GM21390 (cell line): ENCODE results near the gene PBX3.

Experiments used
- ATAC-seq: cut with Tn5 transposase; IDR thresholded peaks from one replicate; pipeline ENCODE4 v1.9.1; 2021; ENCODE audit not compliant: unreplicated experiment

PBX3 gene

DNA sequence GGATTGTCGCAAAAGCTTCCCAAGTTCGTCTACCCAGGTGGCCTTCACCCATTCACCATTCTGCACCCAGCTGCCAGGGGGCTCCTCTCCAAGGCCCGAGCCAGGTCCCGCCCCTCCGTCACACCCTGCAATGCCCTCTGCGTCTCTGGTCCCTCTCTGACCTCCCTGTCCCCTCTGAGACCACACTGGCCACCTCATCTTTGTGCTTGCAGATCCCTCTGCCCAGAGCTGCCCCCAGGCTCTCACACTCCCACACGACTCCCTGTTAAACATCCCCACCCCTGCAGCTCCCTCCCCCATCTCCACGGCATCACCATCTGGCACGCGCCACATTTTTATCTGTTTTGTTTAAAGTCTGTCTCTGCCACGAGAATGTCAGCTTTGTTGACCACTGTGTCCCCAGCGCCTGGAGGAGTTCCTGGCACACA, 243.6 kb downstream of the PBX3 start:
- ATAC-seq, result no peak

DNA sequence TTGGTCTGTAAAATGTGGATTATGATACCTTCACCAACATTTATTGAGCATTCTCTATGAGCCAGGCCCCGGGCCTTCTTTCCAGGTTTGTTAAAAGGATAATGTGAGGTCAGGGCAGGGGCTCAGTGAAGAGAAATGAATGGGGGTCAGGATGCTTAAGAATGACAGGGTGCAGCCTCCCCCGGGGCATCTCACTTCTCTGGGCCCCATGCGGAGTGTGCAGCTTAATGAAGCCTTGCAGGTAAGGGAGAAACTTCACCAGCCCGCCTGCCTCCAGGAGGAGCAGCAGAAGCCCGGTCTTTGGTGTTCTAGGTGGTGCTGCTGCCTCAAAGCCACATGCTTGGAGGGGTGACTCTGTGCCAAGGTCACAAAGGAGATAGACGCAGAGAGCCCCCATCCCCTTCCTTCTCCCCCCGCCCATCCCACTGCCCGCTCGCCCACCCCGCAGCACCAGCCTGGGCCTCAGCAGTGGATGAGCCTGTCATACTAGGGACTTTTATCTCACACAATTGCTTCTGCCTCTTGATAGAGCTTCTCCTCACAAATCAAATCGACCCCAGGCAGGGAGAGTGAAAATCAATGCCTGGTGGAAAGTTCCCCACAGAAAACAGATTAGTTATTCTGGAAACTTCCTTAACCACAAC, 244.8 kb downstream of the PBX3 start:
- no peak for ATAC-seq

DNA sequence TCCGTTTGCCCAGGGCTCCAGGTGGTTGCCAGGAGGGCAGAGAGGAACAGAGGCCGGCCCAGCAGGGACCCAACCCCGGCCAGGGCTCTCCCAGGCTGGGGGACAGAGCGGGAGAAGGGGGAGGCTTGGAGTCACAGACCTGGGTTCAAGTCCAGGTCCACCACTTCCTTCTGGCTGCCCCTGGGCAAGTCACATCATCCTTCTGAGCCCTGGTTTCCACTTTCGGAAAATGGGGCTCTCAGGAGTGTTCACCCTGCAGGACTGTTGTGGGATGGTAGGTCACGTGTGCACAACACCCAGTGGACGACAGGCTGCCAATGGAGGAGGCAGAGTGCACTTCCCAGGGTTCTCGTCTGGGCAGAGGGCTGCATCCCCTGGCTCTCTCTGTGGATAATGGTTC, 245.4 kb downstream of the PBX3 start:
- no peak for ATAC-seq

DNA sequence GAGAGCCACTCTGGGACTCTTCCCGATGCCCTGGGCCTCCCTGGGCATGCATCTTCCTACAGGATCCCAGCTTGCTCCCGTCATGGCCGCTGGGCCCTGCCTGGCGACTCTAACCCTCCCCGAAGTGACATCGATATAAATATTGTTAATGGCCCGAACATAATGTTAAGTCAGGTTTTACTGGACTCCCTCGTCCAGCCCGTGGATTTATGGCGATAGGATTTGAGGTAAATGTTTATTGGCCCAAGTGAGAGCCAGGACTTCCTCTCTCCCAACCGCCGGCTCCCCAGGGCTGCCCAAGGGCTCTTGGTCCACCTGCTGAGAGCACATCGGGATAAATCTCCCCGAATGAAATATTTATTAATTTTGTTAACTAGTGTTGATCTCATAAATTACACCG, 246.3 kb downstream of the PBX3 start:
- no peak for ATAC-seq

DNA sequence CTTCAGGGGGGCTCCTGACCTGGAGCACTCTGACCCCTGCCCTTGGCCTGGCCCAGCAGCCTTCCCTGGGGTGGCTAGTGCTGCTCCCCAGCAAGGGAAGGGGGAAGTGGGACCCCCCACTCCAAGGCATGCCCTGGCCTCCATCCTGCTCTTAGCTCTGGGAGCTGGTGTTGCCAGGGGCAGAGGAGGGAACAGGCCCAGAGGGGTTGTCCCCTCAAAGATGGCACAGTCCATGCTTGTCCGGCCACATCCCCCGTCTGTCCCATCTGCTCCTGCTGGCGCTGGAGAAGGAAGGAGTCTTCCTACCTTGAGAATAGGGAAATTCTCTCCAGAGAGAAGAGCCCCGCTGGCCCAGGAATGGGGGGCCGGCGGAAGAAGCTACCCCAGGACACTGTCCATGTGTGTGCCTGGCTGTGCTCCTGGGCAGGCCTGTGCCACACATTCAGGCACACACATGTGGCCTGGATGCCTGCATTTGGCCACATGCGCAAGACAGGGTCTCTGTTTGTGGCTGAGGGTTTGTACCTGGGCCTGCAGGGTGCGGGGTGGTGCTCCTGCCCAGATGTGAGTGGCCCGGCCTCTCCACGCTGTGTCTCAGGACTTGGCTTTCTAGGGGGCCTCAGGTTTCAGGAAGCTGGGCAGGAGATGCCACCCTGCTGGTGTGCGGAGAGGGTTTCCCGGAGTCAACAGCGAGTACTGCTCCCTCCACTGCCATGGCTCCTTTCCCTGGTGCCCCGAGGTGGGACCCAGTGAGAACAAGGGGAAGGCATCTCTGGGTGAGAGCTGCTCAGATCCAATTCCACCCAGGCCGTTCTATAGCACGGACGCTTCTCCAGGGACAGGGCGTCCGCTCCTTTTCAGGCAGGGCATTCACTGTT, 247.1 kb downstream of the PBX3 start:
- no peak for ATAC-seq

DNA sequence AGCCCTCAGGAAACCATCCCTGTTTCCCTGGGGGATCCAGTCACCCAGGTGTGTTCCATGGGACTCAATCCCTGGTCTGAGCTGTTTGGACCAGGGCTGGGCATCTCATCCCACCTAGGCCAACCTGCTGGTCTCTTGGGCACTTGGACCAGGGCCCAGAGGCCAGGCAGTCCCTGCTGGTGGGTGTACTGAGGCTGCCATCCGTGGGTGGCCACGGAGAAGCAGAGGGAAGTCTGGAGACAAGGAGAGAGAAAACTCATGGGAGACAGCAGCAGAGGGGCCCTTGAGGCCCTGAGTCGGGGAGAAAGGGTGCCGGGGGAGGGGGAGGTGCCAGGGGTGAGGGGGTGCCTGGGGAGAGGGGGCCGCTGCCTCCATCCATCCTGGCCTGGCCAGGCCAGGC, 247.8 kb downstream of the PBX3 start:
- no peak for ATAC-seq

DNA sequence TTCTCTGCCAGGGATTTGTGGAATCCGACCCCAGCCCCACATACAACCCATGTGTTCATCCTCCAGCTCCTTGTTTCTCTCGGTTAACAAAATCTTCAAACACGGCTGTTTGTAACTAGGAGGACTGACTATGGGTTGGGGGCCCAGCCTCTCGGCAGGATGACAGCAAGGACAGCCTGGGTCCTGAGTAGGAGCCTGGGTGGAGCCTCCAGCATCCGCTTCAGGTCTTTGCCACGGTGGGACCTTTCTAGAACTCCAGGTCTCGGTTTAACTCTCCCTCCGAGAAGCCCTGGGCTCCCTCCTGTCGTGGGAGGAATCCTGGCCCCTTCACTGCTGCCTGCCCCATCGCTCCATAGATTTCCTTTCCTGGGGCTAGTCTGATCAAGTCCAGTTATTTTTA, 248.5 kb downstream of the PBX3 start:
- no peak for ATAC-seq

DNA sequence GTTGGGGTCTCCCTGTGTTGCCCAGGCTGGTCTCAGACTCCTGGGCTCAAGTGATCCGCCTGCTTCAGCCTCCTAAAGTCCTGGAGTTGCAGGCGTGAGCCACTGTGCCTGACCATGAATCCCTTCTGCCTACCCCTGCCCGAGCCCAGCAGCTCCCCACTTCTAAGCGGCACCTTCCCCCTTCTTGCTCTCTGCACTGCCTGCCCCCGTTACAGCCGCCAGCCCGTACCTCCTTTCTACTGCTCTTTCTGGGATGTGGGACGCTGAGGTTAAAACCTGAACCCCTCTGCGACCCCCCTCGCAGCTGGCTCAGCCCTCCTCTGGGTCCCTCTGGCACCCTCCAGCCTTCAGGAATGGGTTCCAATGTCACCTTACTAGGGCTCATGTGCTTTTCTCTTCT, 249.6 kb downstream of the PBX3 start:
- ATAC-seq, result no peak

DNA sequence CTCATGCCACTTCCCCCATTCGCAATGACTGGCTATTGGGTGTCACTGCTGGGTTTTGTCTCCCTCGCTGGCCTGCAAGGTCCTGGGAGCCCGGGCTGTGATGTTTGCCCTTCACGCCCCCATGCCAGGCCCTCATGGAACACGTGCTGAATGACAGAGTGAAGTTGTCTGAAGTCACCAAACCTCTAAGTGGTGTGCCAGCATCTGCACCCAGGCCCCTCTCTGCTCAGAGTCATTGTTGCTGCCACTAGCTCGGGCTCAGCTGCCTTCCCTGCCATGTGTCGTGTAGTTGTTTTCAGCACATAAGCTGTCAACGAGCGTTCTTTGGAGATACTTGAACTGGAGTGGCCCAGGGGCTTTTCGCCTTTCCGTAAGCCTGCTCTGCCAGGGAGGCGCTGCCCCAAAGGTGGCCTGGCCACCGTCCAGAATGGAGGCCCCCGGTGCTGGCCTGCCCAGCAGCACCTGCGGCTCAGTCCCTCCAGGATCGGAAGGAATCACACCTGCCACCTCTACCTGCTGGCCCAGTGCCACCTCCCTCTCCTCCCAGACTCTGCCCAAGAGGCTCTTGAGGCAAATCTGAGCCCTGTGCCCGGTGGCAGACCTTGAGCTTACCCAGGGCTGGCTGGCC, 250.1 kb downstream of the PBX3 start:
- no peak for ATAC-seq

DNA sequence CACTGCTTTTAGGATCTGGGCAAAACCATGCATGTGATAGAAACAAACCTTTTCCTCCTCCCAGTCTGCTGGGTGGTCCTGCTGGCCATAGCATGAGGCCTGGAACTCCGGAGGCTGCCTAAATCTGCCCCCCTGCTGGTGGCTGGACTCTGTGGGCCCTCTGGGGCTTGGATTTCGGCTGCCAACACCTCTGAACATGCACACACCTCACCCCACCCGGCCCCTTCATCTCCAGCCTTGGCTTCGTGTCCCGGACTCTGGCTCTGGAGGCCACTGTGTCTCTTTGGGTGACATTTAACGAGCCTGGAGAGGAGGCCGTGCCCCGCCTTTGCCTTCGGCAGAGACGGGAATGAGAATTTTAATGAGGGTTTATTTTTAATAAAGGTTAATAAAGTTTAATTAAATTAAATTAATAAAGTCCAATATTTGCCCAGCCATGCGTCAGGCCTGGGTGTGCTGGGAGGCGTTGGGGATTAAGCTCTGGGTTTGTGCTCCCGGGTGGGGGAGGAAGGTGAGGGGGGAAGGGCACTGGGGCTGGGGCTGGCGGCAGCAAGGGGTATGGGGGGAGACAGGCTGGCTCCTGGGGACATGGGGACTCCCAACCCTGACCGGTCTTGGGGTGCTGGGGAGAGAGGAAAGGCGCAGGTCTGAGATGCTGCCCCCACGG, 251.8 kb downstream of the PBX3 start:
- no peak for ATAC-seq

DNA sequence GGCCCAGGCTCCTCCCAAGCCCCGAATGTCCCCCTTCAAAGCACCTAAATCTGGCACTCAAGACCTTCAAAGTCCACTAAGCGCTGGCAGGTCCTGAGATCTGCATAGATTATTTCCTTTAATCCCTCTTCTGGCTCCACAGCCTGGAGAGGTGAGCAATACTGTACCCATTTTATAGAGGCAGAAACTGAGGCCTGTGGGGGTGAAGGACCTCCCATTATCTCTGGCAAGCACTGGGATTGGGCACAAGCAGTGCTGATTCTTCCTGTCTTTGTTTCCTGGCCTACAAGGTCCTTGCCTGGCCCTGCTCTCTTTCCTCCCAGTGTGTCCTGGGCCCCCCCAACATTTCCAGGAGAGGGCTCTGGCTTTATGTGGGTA, 252.3 kb downstream of the PBX3 start:
- ATAC-seq, result no peak

DNA sequence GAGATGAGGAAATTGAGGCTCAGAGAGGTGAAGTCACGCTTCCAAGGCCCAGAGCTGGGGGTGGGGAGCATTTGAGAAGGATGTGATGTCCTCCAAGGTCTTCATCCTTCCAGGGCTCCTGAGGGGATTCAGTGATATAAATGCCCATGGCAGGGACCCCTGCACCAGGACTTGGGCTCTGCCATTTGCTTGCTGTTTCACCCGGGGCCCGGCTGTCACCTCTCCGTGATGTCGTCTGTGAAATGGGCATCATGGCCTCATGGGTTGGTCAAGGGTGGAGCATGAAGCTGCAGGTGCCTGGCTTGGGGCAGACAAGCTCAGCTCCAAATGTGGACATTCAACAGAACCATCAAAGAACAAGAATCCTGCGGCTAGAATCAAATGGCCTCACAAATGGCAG, 253.1 kb downstream of the PBX3 start:
- no peak for ATAC-seq

DNA sequence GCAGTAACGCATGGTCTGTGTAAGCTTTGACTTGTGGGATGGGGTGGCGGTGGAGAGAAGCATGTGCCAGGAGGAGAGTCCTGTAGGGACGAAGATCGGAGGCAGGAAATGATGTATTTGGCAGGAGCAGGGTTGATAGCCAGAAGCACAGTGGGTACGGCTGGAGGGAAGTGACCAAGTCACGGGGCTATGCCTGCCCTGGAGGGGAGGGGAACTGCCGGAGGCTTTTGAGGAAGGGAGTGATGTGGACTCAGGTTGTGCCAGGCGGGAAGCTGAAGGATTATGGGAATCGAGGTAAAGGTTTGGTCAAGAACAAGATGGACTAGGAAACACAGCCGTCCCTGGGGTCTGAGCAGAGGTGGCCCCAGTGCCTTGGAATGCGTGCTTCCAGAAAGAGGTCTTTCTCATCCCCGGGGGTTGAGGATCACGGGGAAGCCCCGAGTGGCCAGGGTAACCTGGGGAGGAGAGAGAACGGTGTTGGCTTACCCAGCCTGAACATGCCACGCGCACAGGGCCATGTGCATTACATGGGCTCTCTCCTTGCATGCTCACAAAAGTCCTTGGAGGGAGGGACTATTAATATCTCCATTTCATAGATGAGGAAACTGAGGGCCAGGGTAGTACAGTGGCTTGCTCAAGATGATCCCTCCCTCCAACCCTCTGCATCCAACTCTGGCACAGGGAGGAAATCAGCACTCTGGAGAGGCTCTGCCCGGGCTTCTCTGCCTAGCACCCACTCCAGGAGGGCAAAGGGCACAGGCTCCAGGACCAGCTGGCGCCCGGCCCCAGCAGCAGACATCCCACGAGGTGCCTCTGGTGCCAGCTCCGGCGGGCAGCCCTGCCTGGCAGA, 253.8 kb downstream of the PBX3 start:
- no peak for ATAC-seq

DNA sequence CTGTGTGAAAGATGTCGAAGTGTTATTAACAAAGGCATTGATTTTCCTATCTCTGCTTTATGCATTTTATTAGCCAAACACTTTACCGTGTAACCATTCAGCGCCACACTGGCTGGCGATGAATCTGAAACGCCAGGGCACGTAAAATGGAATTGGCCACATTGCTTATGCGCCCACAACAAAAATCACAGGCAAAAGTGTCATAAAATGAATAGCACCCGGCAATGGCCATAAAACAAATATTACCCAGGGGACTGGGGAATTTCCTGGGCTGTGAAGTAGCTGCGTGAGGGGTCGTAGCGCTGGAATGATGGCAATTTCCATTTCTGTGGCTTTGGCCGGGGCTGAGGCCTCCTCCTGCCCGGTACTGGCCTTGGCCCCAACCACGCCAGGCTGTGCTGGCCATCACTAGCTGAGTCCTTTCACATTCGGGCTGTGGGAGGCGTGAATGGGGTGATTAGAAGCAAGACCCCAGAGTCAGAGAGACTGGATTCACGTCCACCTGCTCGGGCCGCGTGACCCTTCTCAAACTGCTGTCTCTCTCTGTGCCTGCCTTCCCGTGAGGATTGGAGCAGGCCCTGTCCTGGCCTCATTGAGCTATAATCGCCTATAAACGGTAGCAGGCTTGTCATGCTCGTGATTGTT, 254.5 kb downstream of the PBX3 start:
- ATAC-seq, result no peak

DNA sequence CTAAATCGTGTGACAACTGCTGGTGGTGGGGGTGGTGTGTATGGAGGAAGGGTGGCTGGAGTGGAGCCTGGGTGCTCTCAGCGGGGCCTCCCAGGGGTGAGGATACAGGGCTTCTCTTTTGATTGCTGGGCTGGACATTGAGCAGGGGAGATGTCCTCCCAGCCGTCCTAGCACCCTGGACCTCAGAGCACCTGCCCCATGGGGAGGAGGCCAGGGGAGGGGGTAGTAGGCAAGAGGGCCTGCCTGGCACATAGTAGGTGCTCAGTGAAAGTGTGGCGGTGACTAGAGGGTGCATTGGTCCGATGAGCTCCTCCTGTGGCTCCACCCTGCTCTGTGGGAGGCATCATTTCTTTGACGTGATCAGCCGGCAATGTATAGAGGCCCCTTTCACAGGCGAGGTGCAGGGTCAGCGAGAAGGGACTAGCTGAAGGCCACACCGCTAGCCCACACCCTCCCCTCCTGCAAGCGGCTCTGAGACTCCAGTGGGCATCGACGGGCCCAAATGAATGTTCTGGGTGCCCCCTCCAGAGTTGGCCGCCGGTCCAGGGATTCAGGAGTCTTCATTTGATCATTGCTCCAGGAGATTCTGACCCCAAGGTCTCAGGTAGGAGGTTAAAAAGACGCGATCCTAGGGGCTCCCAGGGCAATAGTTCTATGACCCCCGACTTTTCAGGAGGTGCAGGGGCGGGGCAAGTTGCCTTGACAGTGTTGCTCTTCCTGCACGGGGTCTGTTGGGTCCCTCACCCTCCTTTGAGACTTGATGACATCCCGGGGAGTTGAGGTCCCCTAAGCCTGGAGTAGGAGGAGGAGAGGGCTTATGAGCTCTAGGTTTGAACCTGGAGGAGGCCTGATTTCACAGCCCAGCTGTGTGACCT, 255.5 kb downstream of the PBX3 start:
- no peak for ATAC-seq

DNA sequence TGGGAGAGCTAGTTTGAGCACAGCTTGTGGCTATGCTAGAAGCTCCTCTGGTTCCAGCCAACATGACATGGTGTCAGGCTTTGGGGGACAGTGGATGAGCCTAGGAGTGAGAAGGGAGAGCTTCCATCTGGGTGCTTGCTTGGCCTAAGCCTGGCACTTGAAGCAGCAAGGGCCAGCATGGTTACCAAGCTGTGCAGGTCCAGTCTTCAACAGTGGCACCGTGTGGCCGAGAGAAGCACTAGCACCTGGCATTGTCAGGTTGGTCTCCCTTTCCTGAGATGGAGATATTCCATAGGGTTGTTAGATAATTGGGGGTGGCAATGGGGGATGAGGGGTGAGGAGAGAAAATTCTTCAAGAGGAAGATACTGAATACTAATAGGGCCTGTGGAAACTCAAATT, 261.9 kb downstream of the PBX3 start:
- no peak for ATAC-seq

DNA sequence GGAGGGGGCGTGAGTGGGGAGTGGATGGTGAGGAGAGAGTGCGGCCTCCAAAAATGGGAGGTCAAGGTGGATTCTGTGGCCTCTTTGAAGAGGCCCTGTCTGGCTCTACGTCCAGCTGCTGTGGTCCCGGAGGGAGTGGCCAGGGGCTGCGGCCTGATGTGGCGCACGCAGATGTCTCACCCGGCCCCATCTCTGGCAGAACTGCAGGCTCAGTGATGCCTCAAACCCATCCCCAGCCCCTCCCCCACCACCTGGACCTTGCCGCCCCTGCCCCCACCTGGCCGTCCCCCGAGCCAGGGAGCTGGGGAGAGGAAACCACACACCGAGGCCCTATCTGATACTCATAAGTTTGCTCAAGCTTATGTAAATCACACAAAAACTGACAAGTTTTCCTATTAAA, 267.6 kb downstream of the PBX3 start:
- ATAC-seq, result no peak

DNA sequence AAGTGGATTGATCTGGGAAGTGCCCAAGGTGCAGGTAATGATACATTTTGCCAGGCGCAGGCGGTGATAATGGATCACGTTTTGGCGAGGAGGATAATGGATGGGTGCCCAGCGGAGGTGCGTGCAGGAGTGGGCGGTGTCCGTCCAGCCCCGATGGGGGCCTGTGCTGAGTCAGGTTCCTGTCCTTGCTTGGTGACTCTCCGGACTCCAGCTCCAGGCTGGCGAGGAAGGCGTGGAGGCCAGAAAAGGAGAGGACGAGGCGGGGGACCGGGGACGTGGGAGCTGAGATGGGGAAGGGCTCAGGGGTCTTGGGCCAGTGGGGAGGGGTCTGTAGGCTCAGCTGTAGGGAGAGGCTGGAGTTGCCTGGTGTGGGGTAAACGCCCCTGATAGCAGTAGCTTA, 268.3 kb downstream of the PBX3 start:
- no peak for ATAC-seq

DNA sequence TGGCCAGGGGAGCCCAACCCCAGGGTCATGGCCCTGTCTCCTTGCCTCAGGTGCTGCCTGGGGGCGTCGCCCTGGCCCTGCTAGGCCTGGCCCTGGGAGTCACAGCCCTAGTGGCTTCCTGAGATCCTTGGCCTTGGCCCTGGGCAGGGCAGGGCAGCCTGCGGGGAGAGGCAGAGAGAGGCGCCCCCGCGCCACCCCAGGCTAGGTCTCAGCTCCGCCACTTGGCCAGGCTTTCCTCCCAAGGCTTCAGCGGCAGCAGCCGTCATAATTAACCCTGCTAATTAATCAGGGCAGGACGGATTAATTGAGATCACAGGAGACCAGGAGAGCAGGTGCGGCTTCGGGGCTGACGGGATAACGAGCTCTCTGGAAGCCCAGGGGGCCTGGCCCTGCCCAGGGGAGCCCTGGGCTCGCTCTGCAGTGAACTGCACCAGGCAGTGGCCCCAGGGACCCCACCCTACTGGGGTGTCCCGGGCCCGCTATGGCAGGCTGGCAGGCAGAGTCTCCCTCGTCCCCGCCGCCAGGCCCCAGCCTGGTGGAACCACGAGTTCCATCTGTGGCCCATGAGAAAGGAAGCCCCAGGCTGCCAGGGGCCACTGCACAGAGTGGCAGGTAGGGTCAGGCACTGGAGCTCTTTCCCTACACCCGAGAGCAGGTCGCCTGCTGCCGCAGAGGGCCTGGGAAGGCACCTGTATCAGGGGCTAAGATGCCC, 269.6 kb downstream of the PBX3 start:
- no peak for ATAC-seq
